Endothelial cell of umbilical vein (primary cell): ENCODE results near the gene MTR. TPM values are rescaled to one million over a fixed set of nuclear protein-coding genes. Genes with fewer than 3 reads are reported as not detected.

ENCODE experiments used
- BruUV-seq: library from RNA; stranded (reverse); fragments of 400-500 nt; replicated peaks from 2 replicates; lab custom pipeline; 2021; lab: Mats Ljungman, UMichigan
- CTCF ChIA-PET: fragments of 300-600, 350-600 bp; sonication (Branson Sonifier 250); formaldehyde crosslinking; loops from one replicate; lab custom pipeline; 2021; ENCODE audit warnings: antibody characterized with exemption, inconsistent platforms; lab: Charles Lee
- POLR2A ChIA-PET: fragments of 300-600, 350-600 bp; sonication (Branson Sonifier 250); formaldehyde crosslinking; loops from one replicate; lab custom pipeline; 2021; ENCODE audit warnings: antibody characterized with exemption, inconsistent platforms; lab: Charles Lee
- DNase-seq: peaks from one replicate; pipeline ENCODE4 v3.0.0-alpha.2; 2011; ENCODE audit warnings: low read depth, low spot score
- FAIRE-seq: peaks from 2 replicates; lab custom pipeline; 2011; peaks lifted over from hg19 to GRCh38; lab: Jason Lieb, UNC
- H2AFZ ChIP-seq: 2 replicates; pipeline ENCODE4 v1.6.0; 2012; ENCODE audit warnings: low read depth, low read length, control low read depth, inconsistent platforms
- H3K27ac ChIP-seq: 2 replicates; pipeline ENCODE4 v1.5.1; 2011; ENCODE audit warnings: low read depth, mild to moderate bottlenecking, control low read depth, low read length, moderate library complexity; ENCODE audit not compliant: insufficient read depth
- H3K27me3 ChIP-seq, 2 experiments: 2 replicates each; pipeline versions ENCODE4 v1.6.0 to v1.6.1; 2011; ENCODE audit warnings: low read length in 2 of 2, mixed read lengths in 1 of 2; ENCODE audit not compliant: control insufficient read depth in 2 of 2, insufficient read depth in 2 of 2
- H3K36me3 ChIP-seq, 2 experiments: 2 replicates in 1 of 2; 3 replicates in 1 of 2; pipeline ENCODE4 v1.5.1; 2011; ENCODE audit warnings: low read length in 2 of 2, mild to moderate bottlenecking in 1 of 2, moderate library complexity in 1 of 2; ENCODE audit not compliant: control insufficient read depth in 2 of 2, insufficient read depth in 2 of 2; ENCODE audit errors: extremely low read depth in 1 of 2
- H3K4me1 ChIP-seq: 3 replicates; pipeline ENCODE4 v1.5.1; 2011; ENCODE audit warnings: mild to moderate bottlenecking, low read length; ENCODE audit not compliant: control insufficient read depth, insufficient read depth; ENCODE audit errors: extremely low read depth
- H3K4me2 ChIP-seq: 2 replicates; pipeline ENCODE4 v1.6.1; 2011; ENCODE audit warnings: low read length, control low read depth, mixed read lengths; ENCODE audit not compliant: insufficient read depth
- H3K4me3 ChIP-seq, 3 experiments: fragments of 200-600 bp in 1 of 3; sonication (generic), shearing (Covaris generic) in 1 of 3; replicated peaks in 1 of 3; 2 replicates each; pipeline ENCODE4 v1.5.1; 2011 to 2016; ENCODE audit warnings: control low read depth in 3 of 3, low read length in 3 of 3, mild to moderate bottlenecking in 2 of 3, inconsistent platforms in 1 of 3, low read depth in 1 of 3, moderate library complexity in 1 of 3; ENCODE audit not compliant: insufficient read depth in 1 of 3
- H3K79me2 ChIP-seq: 2 replicates; pipeline ENCODE4 v1.6.0; 2012; ENCODE audit warnings: low read length, inconsistent platforms; ENCODE audit not compliant: control insufficient read depth, insufficient read depth
- H3K9ac ChIP-seq: replicated peaks from 2 replicates; pipeline ENCODE3; 2011; ENCODE audit warnings: low read length, control low read depth; ENCODE audit not compliant: insufficient read depth; ENCODE audit errors: extremely low read depth
- H3K9me1 ChIP-seq: replicated peaks from 3 replicates; pipeline ENCODE4 v1.6.0; 2011; ENCODE audit warnings: mild to moderate bottlenecking, low read length; ENCODE audit not compliant: control insufficient read depth, insufficient read depth; ENCODE audit errors: extremely low read depth
- H3K9me3 ChIP-seq: replicated peaks from 2 replicates; pipeline ENCODE4 v1.5.1; 2012; ENCODE audit warnings: low read length, inconsistent platforms; ENCODE audit not compliant: control insufficient read depth, insufficient read depth
- H4K20me1 ChIP-seq: replicated peaks from 2 replicates; pipeline ENCODE3; 2011; ENCODE audit warnings: mild to moderate bottlenecking, low read length; ENCODE audit not compliant: control insufficient read depth, insufficient read depth; ENCODE audit errors: extremely low read depth
- JUN ChIP-seq: IDR thresholded peaks from 2 replicates; pipeline ENCODE4 v1.6.1; 2011; ENCODE audit warnings: borderline replicate concordance, low read depth; ENCODE audit not compliant: insufficient read length, insufficient read depth
- MYC ChIP-seq: IDR thresholded peaks from one replicate; pipeline ENCODE4 v1.6.1; 2011; ENCODE audit warnings: mild to moderate bottlenecking, low read depth, low read length
- dilution Hi-C: fragments of 300-500 bp; cut with MboI; formaldehyde crosslinking; loops from one replicate; pipeline ENCODE4 v1.15.0; 2019; ENCODE audit warnings: low sequenced_read_pairs; ENCODE audit not compliant: extremely low pct_ligation_motif_present
- intact Hi-C: fragments of 100-400 bp; cut with micrococcal nuclease; formaldehyde crosslinking; loops from one replicate; pipeline ENCODE4 v1.10.0; 2022
- polyA plus RNA-seq, 4 experiments: library from polyadenylated mRNA; depleted of rRNA in 3 of 4; stranded (reverse) in 3 of 4; unstranded in 1 of 4; fragments of >200 nt; gene quantifications; 2 replicates each; pipeline versions ENCODE4 v1.2.1 to v1.2.3, GENCODE V29; 2011 to 2012; ENCODE audit warnings: missing spikeins in 1 of 4
- total RNA-seq: library from RNA; stranded (reverse); gene quantifications from 2 replicates; pipeline ENCODE4 v1.2.3, GENCODE V29; 2021

MTR gene
- total and polyA plus RNA-seq, 2 donors (not counting 3 experiments of a cell fraction or from before 2014, with no cell fraction given) = 6.7 to 45.2 TPM

- Histone ChIP-seq H2AFZ (no peak overlapping the region), H3K27ac (no peak overlapping the region), H3K9me1 (no peaks in the 10 kb centered on the region), H3K4me2 (no peak overlapping the region), H3K27me3 (no peaks in the 10 kb centered on the region), H3K79me2 (no peaks in the 10 kb centered on the region), H3K36me3 (peaks cover 6 to 17% of the 10 kb centered on the region in 2 experiments), H3K9ac (no peak overlapping the region), H3K4me1 (no peaks in the 10 kb centered on the region), H3K9me3 (no peaks in the 10 kb centered on the region), H3K4me3 (no peak overlapping the region), H4K20me1 (no peaks in the 10 kb centered on the region)
- ChIA-PET CTCF (interaction anchor here (0.5 kb wide), 1 partner anchor 99 kb away, joined by 3 read pairs; no protein-coding TSS in a partner anchor), POLR2A (no interaction called here)
- intact Hi-C loops = no loop called here
- BruUV-seq = no TSS peak
- TF ChIP-seq JUN = no peak
- FAIRE-seq = no peak
- DNase-seq = no peak
- dilution Hi-C loops = no loop called here
Observed at GRCh38 chr1:236887081-236887480, 92.0 kb downstream of the MTR start.

- Histone ChIP-seq H3K4me3 (no peak overlapping the region), H3K27ac (no peak overlapping the region), H3K4me1 (no peaks in the 10 kb centered on the region), H3K9ac (no peak overlapping the region), H3K4me2 (no peak overlapping the region), H3K27me3 (no peaks in the 10 kb centered on the region), H2AFZ (no peak overlapping the region), H3K9me3 (no peaks in the 10 kb centered on the region), H4K20me1 (no peaks in the 10 kb centered on the region), H3K36me3 (peaks cover 6 to 19% of the 10 kb centered on the region in 2 experiments), H3K79me2 (no peaks in the 10 kb centered on the region), H3K9me1 (no peaks in the 10 kb centered on the region)
- DNase-seq (no peak), FAIRE-seq (no peak)
- dilution Hi-C loops (no loop called here), intact Hi-C loops (no loop called here)
- CTCF ChIA-PET = no interaction called here
- TF ChIP-seq MYC = no peak
- POLR2A ChIA-PET = no interaction called here
- no TSS peak for BruUV-seq
Observed at GRCh38 chr1:236888126-236888525, 93.0 kb downstream of the MTR start.
